22Rv1 (cell line): ENCODE data around the gene DGKD.

Experiments
- H3K27ac ChIP-seq: fragments of 450-650 bp; 2 replicates; pipeline ENCODE4 v1.5.1; 2017
- CTCF ChIP-seq: fragments of 450-650 bp; IDR thresholded peaks from 2 replicates; pipeline ENCODE4 v1.5.1; 2017; ENCODE audit warnings: mild to moderate bottlenecking
- ZFX ChIP-seq: fragments of 450-650 bp; IDR thresholded peaks from 2 replicates; pipeline ENCODE4 v1.6.1; 2017; ENCODE audit warnings: antibody characterized with exemption, borderline replicate concordance

The DGKD gene

GRCh38 chr2:233481368-233482142 lies 127.3 kb downstream of the DGKD start:
- TF ChIP-seq ZFX: no peak
- TF ChIP-seq CTCF: no peak
- no peak overlapping the region for H3K27ac ChIP-seq

GRCh38 chr2:233482616-233483015 lies 128.3 kb downstream of the DGKD start:
- no peak for TF ChIP-seq CTCF
- no peak for TF ChIP-seq ZFX

GRCh38 chr2:233485726-233486125 lies 131.4 kb downstream of the DGKD start:
- TF ChIP-seq CTCF: no peak
- no peak for TF ChIP-seq ZFX
- H3K27ac ChIP-seq: no peak overlapping the region

More at GRCh38 chr2:233482616-233483015, 128.3 kb downstream of the DGKD start:
- no peak overlapping the region for H3K27ac ChIP-seq

GRCh38 chr2:233486357-233486756 lies 132.1 kb downstream of the DGKD start:
- H3K27ac ChIP-seq: no peak overlapping the region
- TF ChIP-seq ZFX (no peak), CTCF (no peak)

- no peak for TF ChIP-seq ZFX
- TF ChIP-seq CTCF: no peak
- H3K27ac ChIP-seq: no peak overlapping the region
These were observed 132.7 kb downstream of the DGKD start for GRCh38 chr2:233486778-233487552.

- TF ChIP-seq CTCF: no peak
- H3K27ac ChIP-seq: no peak overlapping the region
These were observed 133.6 kb downstream of the DGKD start for GRCh38 chr2:233487748-233488345.
